GM12878 (cell line): ENCODE measurements around the gene OR2V1. TPM values are rescaled to one million over a fixed set of nuclear protein-coding genes. Genes with fewer than 3 reads are reported as not detected.

Experiments
- CBFB ChIP-seq: IDR thresholded peaks from 2 replicates; pipeline ENCODE4 v1.6.1; 2016; ENCODE audit warnings: antibody characterized with exemption, low read depth
- CREM ChIP-seq: IDR thresholded peaks from 2 replicates; pipeline ENCODE4 v1.6.1; 2014; ENCODE audit warnings: antibody characterized with exemption, low read depth
- EGR1 ChIP-seq, 2 experiments: IDR thresholded peaks; 1 replicate in 1 of 2; 2 replicates in 1 of 2; pipeline ENCODE4 v1.6.1; 2011 to 2012; ENCODE audit warnings: low read depth in 2 of 2, low read length in 2 of 2, borderline replicate concordance in 1 of 2, mild to moderate bottlenecking in 1 of 2, moderate library complexity in 1 of 2
- ESRRA ChIP-seq: IDR thresholded peaks from 2 replicates; pipeline ENCODE4 v1.6.1; 2012; ENCODE audit warnings: mild to moderate bottlenecking, low read length, improper control_type of control experiment
- HDGF ChIP-seq: fragments of 450-650 bp; IDR thresholded peaks from 2 replicates; pipeline ENCODE4 v1.6.1; 2016; ENCODE audit warnings: antibody characterized with exemption
- RBBP5 ChIP-seq: fragments of 200-600 bp; sonication (generic); conservative IDR thresholded peaks from 2 replicates; pipeline ENCODE4 v1.6.1; 2016
- TARDBP ChIP-seq: IDR thresholded peaks from 2 replicates; pipeline ENCODE4 v1.6.1; 2016; ENCODE audit warnings: borderline replicate concordance
- polyA plus RNA-seq, 11 experiments: library from polyadenylated mRNA; depleted of rRNA in 4 of 11; unstranded in 6 of 11; stranded (reverse) in 5 of 11; fragments of >200 nt; fragmentation: Nextera tagmentation in 4 of 11; fragmentation: Illumina TruSeq in 1 of 11; extraction: Ambion mirVana in 4 of 11; extraction: Trizol in 1 of 11; gene quantifications; 1 replicate in 1 of 11; 2 replicates in 10 of 11; pipeline versions ENCODE4 v1.2.1 to v1.2.3, GENCODE V29; 2011 to 2016; ENCODE audit warnings: inconsistent platforms in 2 of 11, missing spikeins in 2 of 11, low read depth in 1 of 11
- total RNA-seq, 4 experiments: library from RNA; depleted of rRNA in 3 of 4; stranded (reverse); fragments of >200 nt in 3 of 4; fragmentation: Illumina TruSeq in 1 of 4; extraction: Trizol in 1 of 4; gene quantifications; 2 replicates each; pipeline versions ENCODE4 v1.2.1 to v1.2.3, GENCODE V29; 2013 to 2021
- TF ChIP-seq, protein P1 (sequence below): fragments of 450-650 bp; IDR thresholded peaks from 2 replicates; pipeline ENCODE4 v1.6.1; 2016; ENCODE audit warnings: mild to moderate bottlenecking, moderate library complexity, borderline replicate concordance
- TF ChIP-seq, protein P2 (sequence below): IDR thresholded peaks from 2 replicates; pipeline ENCODE4 v1.6.1; 2011; ENCODE audit warnings: low read depth, low read length, improper control_type of control experiment, borderline replicate concordance

Gene OR2V1
- total and polyA plus RNA-seq, 10 of the 15 experiments (the other 5 are each of a cell fraction or from before 2014, with no cell fraction given), result 0.20 to 4.4 TPM; not detected in 8

DNA sequence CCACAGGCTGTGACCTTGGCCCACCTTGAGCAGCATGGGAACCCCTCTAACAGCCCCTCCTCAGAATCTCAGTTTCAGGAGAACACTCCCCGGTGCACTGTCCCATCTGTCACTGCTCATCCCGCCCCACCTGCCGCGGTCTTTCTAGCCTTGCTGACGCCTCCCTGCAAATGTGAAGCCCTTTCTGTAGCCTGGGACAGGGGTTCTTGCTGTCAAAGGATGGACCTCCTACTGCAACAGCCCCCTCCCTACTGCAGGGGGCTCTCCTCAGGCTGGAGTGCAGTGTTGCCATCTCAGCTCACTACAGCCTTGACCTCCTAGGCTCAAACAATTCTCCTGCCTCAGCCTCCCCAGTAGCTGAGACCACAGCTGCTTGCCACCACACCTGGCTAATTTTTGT lies 20.0 kb downstream of the OR2V1 start (continued):
- TF ChIP-seq EGR1 (IDR thresholded peaks at IDR 0.05; ENCODE audit: borderline replicate concordance in 1 of 2, low read depth in 2 of 2, low read length in 2 of 2) (no peak), RBBP5 (no peak), ESRRA (no peak), CREM (no peak), TARDBP (no peak), HDGF (no peak), CBFB (no peak)
- TF ChIP-seq, protein P1, sequence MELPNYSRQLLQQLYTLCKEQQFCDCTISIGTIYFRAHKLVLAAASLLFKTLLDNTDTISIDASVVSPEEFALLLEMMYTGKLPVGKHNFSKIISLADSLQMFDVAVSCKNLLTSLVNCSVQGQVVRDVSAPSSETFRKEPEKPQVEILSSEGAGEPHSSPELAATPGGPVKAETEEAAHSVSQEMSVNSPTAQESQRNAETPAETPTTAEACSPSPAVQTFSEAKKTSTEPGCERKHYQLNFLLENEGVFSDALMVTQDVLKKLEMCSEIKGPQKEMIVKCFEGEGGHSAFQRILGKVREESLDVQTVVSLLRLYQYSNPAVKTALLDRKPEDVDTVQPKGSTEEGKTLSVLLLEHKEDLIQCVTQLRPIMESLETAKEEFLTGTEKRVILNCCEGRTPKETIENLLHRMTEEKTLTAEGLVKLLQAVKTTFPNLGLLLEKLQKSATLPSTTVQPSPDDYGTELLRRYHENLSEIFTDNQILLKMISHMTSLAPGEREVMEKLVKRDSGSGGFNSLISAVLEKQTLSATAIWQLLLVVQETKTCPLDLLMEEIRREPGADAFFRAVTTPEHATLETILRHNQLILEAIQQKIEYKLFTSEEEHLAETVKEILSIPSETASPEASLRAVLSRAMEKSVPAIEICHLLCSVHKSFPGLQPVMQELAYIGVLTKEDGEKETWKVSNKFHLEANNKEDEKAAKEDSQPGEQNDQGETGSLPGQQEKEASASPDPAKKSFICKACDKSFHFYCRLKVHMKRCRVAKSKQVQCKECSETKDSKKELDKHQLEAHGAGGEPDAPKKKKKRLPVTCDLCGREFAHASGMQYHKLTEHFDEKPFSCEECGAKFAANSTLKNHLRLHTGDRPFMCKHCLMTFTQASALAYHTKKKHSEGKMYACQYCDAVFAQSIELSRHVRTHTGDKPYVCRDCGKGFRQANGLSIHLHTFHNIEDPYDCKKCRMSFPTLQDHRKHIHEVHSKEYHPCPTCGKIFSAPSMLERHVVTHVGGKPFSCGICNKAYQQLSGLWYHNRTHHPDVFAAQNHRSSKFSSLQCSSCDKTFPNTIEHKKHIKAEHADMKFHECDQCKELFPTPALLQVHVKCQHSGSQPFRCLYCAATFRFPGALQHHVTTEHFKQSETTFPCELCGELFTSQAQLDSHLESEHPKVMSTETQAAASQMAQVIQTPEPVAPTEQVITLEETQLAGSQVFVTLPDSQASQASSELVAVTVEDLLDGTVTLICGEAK, result no peak
- TF ChIP-seq, protein P2, sequence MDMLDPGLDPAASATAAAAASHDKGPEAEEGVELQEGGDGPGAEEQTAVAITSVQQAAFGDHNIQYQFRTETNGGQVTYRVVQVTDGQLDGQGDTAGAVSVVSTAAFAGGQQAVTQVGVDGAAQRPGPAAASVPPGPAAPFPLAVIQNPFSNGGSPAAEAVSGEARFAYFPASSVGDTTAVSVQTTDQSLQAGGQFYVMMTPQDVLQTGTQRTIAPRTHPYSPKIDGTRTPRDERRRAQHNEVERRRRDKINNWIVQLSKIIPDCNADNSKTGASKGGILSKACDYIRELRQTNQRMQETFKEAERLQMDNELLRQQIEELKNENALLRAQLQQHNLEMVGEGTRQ, result no peak
